Measurements from ENCODE around the gene PPP2R2D. TPM values are rescaled to one million over a fixed set of nuclear protein-coding genes. Genes with fewer than 3 reads are reported as not detected.

Gene PPP2R2D
- total RNA-seq, 1 donor: 23.9 TPM

GRCh38 chr10:131898061-131898460 lies 2.7 kb upstream of the PPP2R2D start:
- no peak overlapping the region for H3K27ac ChIP-seq (ENCODE audit: low read depth, low read length)
- no peak for TF ChIP-seq CTCF (IDR thresholded peaks at IDR 0.05; ENCODE audit: extremely low read depth, low read depth, low read length)
- DNase-seq (ENCODE audit: insufficient read length, low spot score, missing footprints): no peak
- no peaks in the 10 kb centered on the region for H3K9me3 ChIP-seq (ENCODE audit: low read depth, low read length)
- H3K4me2 ChIP-seq (ENCODE audit: insufficient read depth, low read length): no peak overlapping the region
- peaks cover 20% of the 10 kb centered on the region for H3K79me2 ChIP-seq (ENCODE audit: insufficient read depth, low read length)
- H2AFZ ChIP-seq (ENCODE audit: low read length): no peak overlapping the region
- peaks cover 15% of the 10 kb centered on the region for H3K4me1 ChIP-seq (ENCODE audit: insufficient read depth, low read length)
- H3K4me3 ChIP-seq (ENCODE audit: insufficient read depth, low read length): no peak overlapping the region
- H3K27me3 ChIP-seq (ENCODE audit: insufficient read depth, low read length): peaks cover 32% of the 10 kb centered on the region
- H4K20me1 ChIP-seq (ENCODE audit: insufficient read depth, low read length): peaks cover 7% of the 10 kb centered on the region
- H3K36me3 ChIP-seq (ENCODE audit: insufficient read depth, low read length): no peaks in the 10 kb centered on the region

GRCh38 chr10:131898713-131899112 lies 2.1 kb upstream of the PPP2R2D start:
- no peak overlapping the region for H3K4me2 ChIP-seq (ENCODE audit: insufficient read depth, low read length)
- H3K27ac ChIP-seq (ENCODE audit: low read depth, low read length): no peak overlapping the region
- H3K4me1 ChIP-seq (ENCODE audit: insufficient read depth, low read length): peaks cover 18% of the 10 kb centered on the region
- no peak for TF ChIP-seq CTCF (IDR thresholded peaks at IDR 0.05; ENCODE audit: extremely low read depth, low read depth, low read length)
- no peak for DNase-seq (ENCODE audit: insufficient read length, low spot score, missing footprints)
- H3K9me3 ChIP-seq (ENCODE audit: low read depth, low read length): no peaks in the 10 kb centered on the region
- peaks cover 27% of the 10 kb centered on the region for H3K79me2 ChIP-seq (ENCODE audit: insufficient read depth, low read length)
- H3K4me3 ChIP-seq (ENCODE audit: insufficient read depth, low read length): no peak overlapping the region
- H3K27me3 ChIP-seq (ENCODE audit: insufficient read depth, low read length): peaks cover 27% of the 10 kb centered on the region
- no peak overlapping the region for H2AFZ ChIP-seq (ENCODE audit: low read length)
- no peaks in the 10 kb centered on the region for H3K36me3 ChIP-seq (ENCODE audit: insufficient read depth, low read length)
- peaks cover 10% of the 10 kb centered on the region for H4K20me1 ChIP-seq (ENCODE audit: insufficient read depth, low read length)

GRCh38 chr10:131899116-131899690 lies 1.6 kb upstream of the PPP2R2D start:
- no peak overlapping the region for H2AFZ ChIP-seq (ENCODE audit: low read length)
- H3K4me1 ChIP-seq (ENCODE audit: insufficient read depth, low read length): peaks cover 19% of the 10 kb centered on the region
- H3K27ac ChIP-seq (ENCODE audit: low read depth, low read length): no peak overlapping the region
- peaks cover 11% of the 10 kb centered on the region for H4K20me1 ChIP-seq (ENCODE audit: insufficient read depth, low read length)
- no peaks in the 10 kb centered on the region for H3K9me3 ChIP-seq (ENCODE audit: low read depth, low read length)
- H3K27me3 ChIP-seq (ENCODE audit: insufficient read depth, low read length): peaks cover 22% of the 10 kb centered on the region
- H3K4me2 ChIP-seq (ENCODE audit: insufficient read depth, low read length): no peak overlapping the region
- TF ChIP-seq CTCF (IDR thresholded peaks at IDR 0.05; ENCODE audit: extremely low read depth, low read depth, low read length): no peak
- H3K4me3 ChIP-seq (ENCODE audit: insufficient read depth, low read length): no peak overlapping the region
- no peak for DNase-seq (ENCODE audit: insufficient read length, low spot score, missing footprints)
- H3K79me2 ChIP-seq (ENCODE audit: insufficient read depth, low read length): peaks cover 30% of the 10 kb centered on the region
- H3K36me3 ChIP-seq (ENCODE audit: insufficient read depth, low read length): no peaks in the 10 kb centered on the region

GRCh38 chr10:131899695-131900349 lies 986 bp upstream of the PPP2R2D start:
- Histone ChIP-seq H3K79me2 (ENCODE audit: insufficient read depth, low read length) (peaks cover 36% of the 10 kb centered on the region), H4K20me1 (ENCODE audit: insufficient read depth, low read length) (peaks cover 17% of the 10 kb centered on the region), H3K27ac (ENCODE audit: low read depth, low read length) (no peak overlapping the region), H3K4me1 (ENCODE audit: insufficient read depth, low read length) (peaks cover 19% of the 10 kb centered on the region), H3K9me3 (ENCODE audit: low read depth, low read length) (no peaks in the 10 kb centered on the region), H3K27me3 (ENCODE audit: insufficient read depth, low read length) (peaks cover 20% of the 10 kb centered on the region), H2AFZ (ENCODE audit: low read length) (peak overlapping the region; percentile 94), H3K4me2 (ENCODE audit: insufficient read depth, low read length) (peak overlapping the region; percentile 92), H3K36me3 (ENCODE audit: insufficient read depth, low read length) (no peaks in the 10 kb centered on the region), H3K4me3 (ENCODE audit: insufficient read depth, low read length) (peak overlapping the region; percentile 80)
- peak; percentile 14 for TF ChIP-seq CTCF (IDR thresholded peaks at IDR 0.05; ENCODE audit: extremely low read depth, low read depth, low read length)
- no peak for DNase-seq (ENCODE audit: insufficient read length, low spot score, missing footprints)
